ENCODE results near the gene MGAT5.

MGAT5 gene

DNA sequence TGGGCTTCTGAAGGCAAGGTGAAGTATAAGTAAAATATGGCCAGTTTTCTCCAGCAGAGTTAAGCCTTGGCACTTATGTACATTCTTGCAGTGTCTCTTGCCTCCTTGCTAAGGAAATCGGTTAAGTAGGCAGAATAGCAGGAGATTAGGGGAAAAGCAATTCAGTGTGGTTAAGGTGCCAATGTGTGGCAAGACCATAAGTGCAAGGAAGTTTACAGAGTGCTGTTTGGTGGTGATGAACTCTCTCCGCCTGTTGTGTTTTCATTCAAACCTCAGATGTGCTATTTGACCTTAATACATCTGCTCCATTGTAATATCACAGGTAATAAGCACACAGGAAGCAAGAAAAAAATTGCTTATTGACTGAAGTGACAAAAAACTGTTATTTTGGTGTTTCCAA lies 156.1 kb downstream of the MGAT5 start:
- H3K4me2 ChIP-seq (ENCODE audit: low read length): no peak overlapping the region
- no peaks in the 10 kb centered on the region for H3K79me2 ChIP-seq
- TF ChIP-seq, protein P1, sequence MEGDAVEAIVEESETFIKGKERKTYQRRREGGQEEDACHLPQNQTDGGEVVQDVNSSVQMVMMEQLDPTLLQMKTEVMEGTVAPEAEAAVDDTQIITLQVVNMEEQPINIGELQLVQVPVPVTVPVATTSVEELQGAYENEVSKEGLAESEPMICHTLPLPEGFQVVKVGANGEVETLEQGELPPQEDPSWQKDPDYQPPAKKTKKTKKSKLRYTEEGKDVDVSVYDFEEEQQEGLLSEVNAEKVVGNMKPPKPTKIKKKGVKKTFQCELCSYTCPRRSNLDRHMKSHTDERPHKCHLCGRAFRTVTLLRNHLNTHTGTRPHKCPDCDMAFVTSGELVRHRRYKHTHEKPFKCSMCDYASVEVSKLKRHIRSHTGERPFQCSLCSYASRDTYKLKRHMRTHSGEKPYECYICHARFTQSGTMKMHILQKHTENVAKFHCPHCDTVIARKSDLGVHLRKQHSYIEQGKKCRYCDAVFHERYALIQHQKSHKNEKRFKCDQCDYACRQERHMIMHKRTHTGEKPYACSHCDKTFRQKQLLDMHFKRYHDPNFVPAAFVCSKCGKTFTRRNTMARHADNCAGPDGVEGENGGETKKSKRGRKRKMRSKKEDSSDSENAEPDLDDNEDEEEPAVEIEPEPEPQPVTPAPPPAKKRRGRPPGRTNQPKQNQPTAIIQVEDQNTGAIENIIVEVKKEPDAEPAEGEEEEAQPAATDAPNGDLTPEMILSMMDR (IDR thresholded peaks at IDR 0.05): no peak
- no peaks in the 10 kb centered on the region for H3K9me3 ChIP-seq (ENCODE audit: control insufficient read depth, low read length)
- no peaks in the 10 kb centered on the region for H3K4me1 ChIP-seq
- no peak overlapping the region for H3K27ac ChIP-seq
- no peak overlapping the region for H3K9ac ChIP-seq
- H3K27me3 ChIP-seq (ENCODE audit: control insufficient read depth, insufficient read depth, low read length): no peaks in the 10 kb centered on the region
- H3K36me3 ChIP-seq (ENCODE audit: control insufficient read depth, insufficient read depth, low read length): no peaks in the 10 kb centered on the region
- H2AFZ ChIP-seq: no peak overlapping the region
- H3K4me3 ChIP-seq (ENCODE audit: low read depth, low read length): no peak overlapping the region

DNA sequence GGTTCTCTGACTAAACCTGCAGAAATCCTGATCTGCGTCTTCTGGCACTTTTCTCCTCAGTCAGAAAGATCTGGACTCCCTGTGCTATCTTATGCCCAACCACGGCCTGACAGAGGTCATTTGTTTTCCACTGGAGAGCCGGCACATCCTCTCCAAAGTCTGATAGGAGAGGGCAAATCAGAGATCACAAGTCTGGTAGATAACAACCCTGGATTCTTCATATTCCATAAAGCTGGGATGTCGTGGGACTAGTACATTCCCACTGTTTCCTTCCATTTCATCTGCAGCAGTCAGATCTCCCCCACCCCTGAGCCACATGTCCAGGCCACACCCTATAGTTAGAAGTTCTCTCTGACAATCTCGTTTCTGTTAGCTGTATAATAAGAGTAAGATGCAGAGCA lies 157.0 kb downstream of the MGAT5 start:
- Histone ChIP-seq H3K79me2 (no peaks in the 10 kb centered on the region), H3K36me3 (ENCODE audit: control insufficient read depth, insufficient read depth, low read length) (no peaks in the 10 kb centered on the region), H3K4me2 (ENCODE audit: low read length) (no peak overlapping the region), H2AFZ (no peak overlapping the region), H3K4me1 (no peaks in the 10 kb centered on the region), H3K27ac (no peak overlapping the region), H3K9ac (no peak overlapping the region), H3K9me3 (ENCODE audit: control insufficient read depth, low read length) (no peaks in the 10 kb centered on the region), H3K27me3 (ENCODE audit: control insufficient read depth, insufficient read depth, low read length) (no peaks in the 10 kb centered on the region), H3K4me3 (ENCODE audit: low read depth, low read length) (no peak overlapping the region)
- TF ChIP-seq, protein P1 (IDR thresholded peaks at IDR 0.05): no peak

DNA sequence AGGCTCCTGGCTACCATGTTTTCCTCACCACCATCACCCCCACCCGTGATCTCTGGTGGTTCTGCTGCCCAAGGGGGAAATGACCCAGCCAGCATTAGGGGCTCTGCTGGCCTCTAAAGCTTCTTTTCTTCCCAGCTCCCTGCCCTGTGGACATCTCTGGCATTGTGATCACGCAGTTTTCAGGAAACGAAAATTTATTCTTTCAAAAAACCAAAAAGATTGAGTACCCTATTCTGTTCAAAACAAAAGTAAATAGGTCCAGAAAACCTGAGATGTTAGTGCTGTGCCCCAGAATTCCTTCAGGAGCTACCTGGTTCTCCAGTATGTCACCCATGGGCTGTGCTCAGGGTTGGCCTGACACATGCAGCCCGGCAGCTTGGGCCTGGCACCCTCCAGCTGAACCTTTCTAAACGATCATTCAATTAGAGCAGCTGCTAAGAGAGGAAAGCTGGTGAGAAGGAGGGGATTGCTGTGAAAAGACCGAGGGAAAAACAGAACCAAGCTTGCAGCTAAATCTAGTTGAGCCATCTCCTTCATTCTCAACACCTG lies 157.5 kb downstream of the MGAT5 start:
- no peak overlapping the region for H3K27ac ChIP-seq
- no peak overlapping the region for H3K4me2 ChIP-seq (ENCODE audit: low read length)
- H2AFZ ChIP-seq: no peak overlapping the region
- no peaks in the 10 kb centered on the region for H3K27me3 ChIP-seq (ENCODE audit: control insufficient read depth, insufficient read depth, low read length)
- TF ChIP-seq, protein P1 (IDR thresholded peaks at IDR 0.05): no peak
- H3K36me3 ChIP-seq (ENCODE audit: control insufficient read depth, insufficient read depth, low read length): no peaks in the 10 kb centered on the region
- H3K4me1 ChIP-seq: no peaks in the 10 kb centered on the region
- no peak overlapping the region for H3K4me3 ChIP-seq (ENCODE audit: low read depth, low read length)
- H3K79me2 ChIP-seq: no peaks in the 10 kb centered on the region
- H3K9me3 ChIP-seq (ENCODE audit: control insufficient read depth, low read length): no peaks in the 10 kb centered on the region
- no peak overlapping the region for H3K9ac ChIP-seq

DNA sequence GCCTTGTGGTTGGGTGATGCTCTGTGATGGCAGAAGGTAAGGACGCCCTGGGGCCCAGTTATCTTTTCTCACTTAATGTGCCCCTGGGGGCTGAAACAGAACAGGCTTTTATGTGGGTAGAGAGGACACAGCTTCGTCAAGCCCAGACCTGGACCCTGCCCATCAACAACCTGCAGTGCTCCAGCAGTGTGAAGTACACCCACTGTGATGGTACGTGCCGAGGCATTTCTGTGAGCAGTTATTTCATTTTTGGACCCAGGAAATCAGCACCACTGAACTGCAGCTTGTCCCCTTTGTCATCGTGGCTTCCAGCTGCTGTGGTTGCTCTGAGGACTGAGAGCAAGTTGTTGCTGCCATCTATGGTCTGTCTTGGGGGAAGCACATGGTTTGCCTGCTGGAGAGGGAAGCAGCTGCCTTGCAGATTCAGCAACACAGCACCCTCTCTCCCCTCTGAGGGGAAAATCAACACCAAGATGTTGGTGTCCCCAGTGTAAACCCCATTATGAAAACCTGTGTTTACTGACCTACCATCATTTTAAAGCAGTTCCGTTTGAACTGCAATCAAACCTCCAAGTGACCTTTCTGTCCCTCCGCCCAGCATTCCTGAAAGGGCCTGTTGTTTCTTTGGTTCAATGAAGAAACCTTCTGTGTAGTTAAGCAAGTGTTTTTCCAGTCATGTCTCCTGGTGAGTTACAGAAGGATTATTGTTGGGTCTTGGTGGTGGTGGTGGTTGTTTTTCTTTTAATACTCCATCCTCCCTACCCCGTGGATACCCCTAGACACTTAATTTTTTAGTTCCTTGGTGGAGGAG lies 158.2 kb downstream of the MGAT5 start:
- H3K4me1 ChIP-seq: no peaks in the 10 kb centered on the region
- H3K4me3 ChIP-seq (ENCODE audit: low read depth, low read length): no peak overlapping the region
- no peaks in the 10 kb centered on the region for H3K9me3 ChIP-seq (ENCODE audit: control insufficient read depth, low read length)
- H3K79me2 ChIP-seq: no peaks in the 10 kb centered on the region
- TF ChIP-seq, protein P1 (IDR thresholded peaks at IDR 0.05): peak; percentile 51
- H3K4me2 ChIP-seq (ENCODE audit: low read length): no peak overlapping the region
- H2AFZ ChIP-seq: no peak overlapping the region
- H3K27me3 ChIP-seq (ENCODE audit: control insufficient read depth, insufficient read depth, low read length): no peaks in the 10 kb centered on the region
- H3K36me3 ChIP-seq (ENCODE audit: control insufficient read depth, insufficient read depth, low read length): no peaks in the 10 kb centered on the region
- no peak overlapping the region for H3K27ac ChIP-seq
- H3K9ac ChIP-seq: no peak overlapping the region

DNA sequence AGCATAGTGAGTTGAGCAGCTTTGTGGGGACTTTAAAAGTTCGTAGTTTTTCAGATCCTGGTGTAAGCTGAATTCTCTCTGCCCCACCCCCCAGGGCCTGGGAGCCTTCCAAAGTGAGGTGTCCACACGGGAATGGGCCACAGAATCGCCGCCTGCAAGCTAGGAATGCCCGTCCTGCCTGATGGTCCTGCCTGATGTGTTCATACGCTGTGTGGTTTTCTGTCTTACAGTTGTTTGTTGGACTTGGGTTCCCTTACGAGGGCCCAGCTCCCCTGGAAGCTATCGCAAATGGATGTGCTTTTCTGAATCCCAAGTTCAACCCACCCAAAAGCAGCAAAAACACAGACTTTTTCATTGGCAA lies 158.7 kb downstream of the MGAT5 start:
- H3K4me2 ChIP-seq (ENCODE audit: low read length): no peak overlapping the region
- no peak overlapping the region for H3K4me3 ChIP-seq (ENCODE audit: low read depth, low read length)
- H3K4me1 ChIP-seq: no peaks in the 10 kb centered on the region
- no peak overlapping the region for H2AFZ ChIP-seq
- TF ChIP-seq, protein P1 (IDR thresholded peaks at IDR 0.05): no peak
- no peaks in the 10 kb centered on the region for H3K9me3 ChIP-seq (ENCODE audit: control insufficient read depth, low read length)
- no peaks in the 10 kb centered on the region for H3K27me3 ChIP-seq (ENCODE audit: control insufficient read depth, insufficient read depth, low read length)
- H3K9ac ChIP-seq: no peak overlapping the region
- H3K36me3 ChIP-seq (ENCODE audit: control insufficient read depth, insufficient read depth, low read length): no peaks in the 10 kb centered on the region
- no peaks in the 10 kb centered on the region for H3K79me2 ChIP-seq
- no peak overlapping the region for H3K27ac ChIP-seq

Data from parathyroid adenoma (tissue), 2 donors.